ENCODE results near the gene MECP2.

GRCh38 chrX:154030715-154031305, 66.7 kb downstream of the MECP2 start:
- TF ChIP-seq POLR2A (IDR thresholded peaks at IDR 0.05; ENCODE audit: low read depth, low read length) (no peak), POLR2AphosphoS5 (IDR thresholded peaks at IDR 0.05; ENCODE audit: low read depth, low read length) (no peak), POU2F2 (IDR thresholded peaks at IDR 0.05; ENCODE audit: low read depth, low read length) (no peak), TAF1 (IDR thresholded peaks at IDR 0.05; ENCODE audit: low read depth, low read length) (no peak), SPI1 (IDR thresholded peaks at IDR 0.05; ENCODE audit: low read depth, low read length) (no peak)
